ENCODE measurements around the gene VEZT.
"Not testable (repeated sequence)": the region's sequence is repeated elsewhere in the genome, so short reads cannot be mapped to it uniquely, and the experiment has no call there.

The VEZT gene

GRCh38 chr12:95300286-95300685 is 82.7 kb downstream of the VEZT start:
- no peak overlapping the region for H3K27ac ChIP-seq
- no peak for DNase-seq (ENCODE audit: low read depth, low spot score)

GRCh38 chr12:95303476-95303875 is 85.9 kb downstream of the VEZT start:
- no peak for DNase-seq (ENCODE audit: low read depth, low spot score)
- H3K27ac ChIP-seq = no peak overlapping the region

GRCh38 chr12:95304673-95305198 is 87.1 kb downstream of the VEZT start:
- no peak for DNase-seq (ENCODE audit: low read depth, low spot score)
- H3K27ac ChIP-seq = no peak overlapping the region

DNA sequence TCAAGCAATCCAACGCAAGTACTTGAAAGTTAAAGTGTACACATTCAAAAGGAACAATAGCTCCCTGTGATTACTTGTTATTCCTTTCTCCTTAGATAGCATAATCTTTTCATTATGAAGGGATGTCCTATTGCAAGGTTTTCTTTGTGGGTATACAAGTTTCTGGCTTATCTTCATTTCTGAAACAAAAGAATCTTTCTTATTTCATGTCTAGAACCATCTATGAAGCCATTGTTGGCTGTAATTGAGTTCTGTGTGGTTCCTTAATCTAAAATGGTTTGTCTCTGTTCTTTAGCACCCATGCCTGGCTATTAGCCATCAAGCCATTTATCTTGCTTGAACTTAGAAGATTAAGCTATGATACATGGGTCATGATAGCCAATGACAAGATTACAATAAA is 95.0 kb downstream of the VEZT start:
- no peak overlapping the region for H3K27ac ChIP-seq
- DNase-seq (ENCODE audit: low read depth, low spot score) = no peak

DNA sequence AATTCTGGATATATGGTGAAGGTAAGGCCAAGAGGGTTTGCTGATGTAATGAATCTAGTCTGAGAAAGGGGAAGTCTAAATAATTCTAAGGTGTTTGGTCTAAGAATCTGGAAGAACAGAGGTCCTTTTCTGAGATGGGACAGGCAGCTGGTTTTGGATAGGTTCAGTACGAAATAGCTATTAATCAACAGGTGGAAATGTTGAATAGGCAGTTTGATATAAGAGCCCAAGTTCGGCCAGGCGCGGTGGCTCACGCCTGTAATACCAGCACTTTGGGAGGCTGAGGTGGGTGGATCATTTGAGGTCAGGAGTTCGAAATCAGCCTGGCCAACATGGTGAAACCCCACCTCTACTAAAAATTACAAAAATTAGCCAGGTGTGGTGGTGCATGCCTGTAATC is 97.1 kb downstream of the VEZT start:
- DNase-seq (ENCODE audit: low read depth, low spot score); H3K27ac ChIP-seq: not testable (repeated sequence)

GRCh38 chr12:95316798-95317197 is 99.2 kb downstream of the VEZT start:
- no peak for DNase-seq (ENCODE audit: low read depth, low spot score)
- no peak overlapping the region for H3K27ac ChIP-seq

- peak overlapping the region; percentile 70 for H3K27ac ChIP-seq
These were observed 100.5 kb downstream of the VEZT start for GRCh38 chr12:95318071-95318545.

GRCh38 chr12:95319694-95320331 is 102.2 kb downstream of the VEZT start:
- DNase-seq (ENCODE audit: low read depth, low spot score) = no peak
- H3K27ac ChIP-seq = no peak overlapping the region

More at GRCh38 chr12:95318071-95318545, 100.5 kb downstream of the VEZT start:
- DNase-seq (ENCODE audit: low read depth, low spot score) = peak; percentile 55

DNA sequence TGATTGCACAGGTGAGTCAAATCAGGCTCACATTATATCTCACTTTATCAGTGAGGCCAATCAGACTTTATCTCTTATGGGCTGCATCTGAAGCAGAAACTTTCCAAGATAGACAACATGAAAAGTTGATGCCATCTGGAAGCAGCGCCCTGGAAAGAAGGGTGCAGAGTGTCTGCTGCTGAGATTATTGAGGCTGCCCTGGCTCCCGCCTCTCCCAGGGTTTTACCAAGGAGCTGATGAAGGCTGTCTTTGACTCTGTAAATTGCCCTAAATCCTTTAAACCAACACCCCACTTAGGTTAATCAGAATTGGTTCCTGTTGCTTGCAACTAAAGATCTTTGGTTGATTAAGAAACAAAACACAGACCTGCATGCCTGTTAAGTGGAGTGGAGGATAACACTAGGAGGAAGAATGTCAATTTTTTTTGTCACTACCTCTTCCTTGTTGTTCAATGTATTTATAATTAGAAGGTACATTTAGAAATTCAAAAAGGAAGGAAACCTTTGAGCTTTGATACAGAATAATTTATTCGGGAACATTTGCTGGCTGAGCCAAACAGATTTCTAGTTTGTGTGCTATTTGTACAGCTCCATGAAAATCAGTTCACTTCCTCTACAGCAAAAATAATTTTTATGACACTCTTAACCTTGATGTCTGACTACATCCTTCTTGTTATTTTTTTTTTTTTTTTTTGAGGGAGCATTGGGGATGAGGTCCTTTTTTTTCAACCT is 104.1 kb downstream of the VEZT start:
- no peak overlapping the region for H3K27ac ChIP-seq
- no peak for DNase-seq (ENCODE audit: low read depth, low spot score)

GRCh38 chr12:95322326-95322725 is 104.7 kb downstream of the VEZT start:
- DNase-seq (ENCODE audit: low read depth, low spot score) = no peak
- H3K27ac ChIP-seq = no peak overlapping the region

- no peak overlapping the region for H3K27ac ChIP-seq
- DNase-seq (ENCODE audit: low read depth, low spot score) = no peak
These were observed 105.6 kb downstream of the VEZT start for GRCh38 chr12:95323212-95323611.

DNA sequence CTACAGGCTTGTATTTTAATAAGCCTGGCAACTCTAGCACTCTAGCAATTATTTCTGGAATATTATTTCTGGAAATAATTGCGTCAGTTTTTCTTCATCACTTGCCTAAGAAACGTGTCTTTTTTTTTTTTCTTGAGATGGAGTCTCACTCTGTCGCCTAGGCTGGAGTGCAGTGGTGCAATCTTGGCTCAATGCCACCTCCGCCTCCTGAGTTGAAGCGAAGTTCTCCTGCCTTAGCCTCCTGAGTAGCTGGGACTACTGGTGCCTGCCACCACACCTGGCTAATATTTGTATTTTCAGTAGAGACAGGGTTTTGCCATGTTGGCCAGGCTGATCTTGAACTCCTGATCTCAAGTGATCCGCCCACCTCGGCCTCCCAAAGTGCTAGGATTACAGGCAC is 106.6 kb downstream of the VEZT start:
- H3K27ac ChIP-seq; DNase-seq (ENCODE audit: low read depth, low spot score): not testable (repeated sequence)

DNA sequence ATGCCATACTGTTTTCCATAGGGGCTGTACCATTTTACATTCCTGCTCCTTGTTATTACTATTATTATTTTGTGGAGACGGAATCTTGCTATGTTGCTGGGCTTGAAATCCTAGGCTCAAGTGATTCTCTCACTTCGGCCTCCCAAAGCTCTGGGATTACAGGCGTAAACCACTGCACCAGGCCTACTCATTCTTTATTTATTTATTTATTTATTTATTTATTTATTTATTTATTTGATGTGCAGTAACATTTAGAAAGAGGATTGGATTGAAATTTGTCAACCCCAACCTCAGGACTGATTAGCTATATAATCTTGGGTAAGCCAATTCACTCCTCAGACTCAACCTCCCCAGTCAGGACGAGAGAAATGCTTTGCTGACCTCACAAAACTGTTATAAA is 107.9 kb downstream of the VEZT start:
- DNase-seq (ENCODE audit: low read depth, low spot score) = no peak
- H3K27ac ChIP-seq = no peak overlapping the region

- no peak overlapping the region for H3K27ac ChIP-seq
- no peak for DNase-seq (ENCODE audit: low read depth, low spot score)
These were observed 108.8 kb downstream of the VEZT start for GRCh38 chr12:95326445-95326844.

DNA sequence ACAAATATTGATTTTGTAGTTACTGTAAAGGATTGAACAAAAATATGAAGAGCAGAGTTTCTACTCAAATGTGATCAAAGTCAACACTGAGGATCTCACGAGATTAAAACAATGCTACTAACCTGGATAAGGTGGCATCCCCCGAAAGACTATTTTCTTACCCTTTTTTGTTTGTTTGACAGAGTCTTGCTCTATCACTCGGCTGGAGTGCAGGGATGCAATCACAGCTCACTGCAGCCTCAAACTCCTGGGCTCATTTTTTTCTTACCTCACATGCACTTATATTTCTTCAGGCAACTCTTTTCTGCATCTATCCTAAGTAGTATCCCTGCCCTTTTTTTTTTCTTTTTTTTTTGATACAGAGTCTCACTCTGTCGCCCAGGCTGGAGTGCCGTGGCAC is 109.2 kb downstream of the VEZT start:
- H3K27ac ChIP-seq = no peak overlapping the region
- no peak for DNase-seq (ENCODE audit: low read depth, low spot score)

- H3K27ac ChIP-seq = no peak overlapping the region
- no peak for DNase-seq (ENCODE audit: low read depth, low spot score)
These were observed 111.1 kb downstream of the VEZT start for GRCh38 chr12:95328708-95329107.

DNA sequence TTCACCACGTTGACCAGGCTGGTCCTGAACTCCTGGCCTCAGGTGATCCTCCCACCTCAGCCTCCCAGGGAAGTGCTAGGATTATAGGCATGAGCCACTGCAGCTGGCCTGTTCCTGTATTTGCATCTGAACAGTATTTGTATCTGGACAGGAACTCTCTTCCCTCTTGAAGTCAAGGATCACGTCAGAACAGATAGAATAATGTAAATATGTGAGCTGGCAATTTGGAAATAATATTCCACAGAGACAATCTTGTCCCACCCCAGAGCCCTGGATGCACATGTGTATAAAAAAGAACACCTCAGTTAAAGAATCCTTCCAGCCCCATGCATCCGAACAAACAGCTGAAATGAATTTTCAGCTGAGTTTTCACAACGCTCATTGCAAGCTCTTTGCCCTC is 118.3 kb downstream of the VEZT start:
- no peak for DNase-seq (ENCODE audit: low read depth, low spot score)
- H3K27ac ChIP-seq = no peak overlapping the region

- DNase-seq (ENCODE audit: low read depth, low spot score) = no peak
- no peak overlapping the region for H3K27ac ChIP-seq
These were observed 118.9 kb downstream of the VEZT start for GRCh38 chr12:95336387-95337067.

DNA sequence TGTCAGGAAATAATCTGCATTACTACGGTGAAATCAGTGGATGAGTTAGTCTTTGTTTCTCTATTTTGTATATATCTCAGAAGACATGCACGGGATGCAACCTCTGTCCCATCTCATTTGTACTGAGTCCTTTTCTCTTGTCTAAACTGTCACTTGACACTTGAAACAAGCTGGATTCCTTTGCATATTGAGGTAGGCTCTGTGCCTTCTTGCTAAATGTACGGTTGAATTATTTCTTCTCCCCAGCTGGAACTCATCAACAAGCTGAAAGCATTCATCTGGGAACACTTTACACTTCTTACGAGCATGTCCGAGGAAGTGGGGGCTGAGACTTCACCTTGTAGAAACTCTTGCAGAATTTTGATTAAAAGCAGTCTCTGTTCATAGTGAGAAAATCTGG is 119.5 kb downstream of the VEZT start:
- H3K27ac ChIP-seq = no peak overlapping the region
- DNase-seq (ENCODE audit: low read depth, low spot score) = no peak

- H3K27ac ChIP-seq = no peak overlapping the region
- no peak for DNase-seq (ENCODE audit: low read depth, low spot score)
These were observed 121.6 kb downstream of the VEZT start for GRCh38 chr12:95339086-95339788.
